OCI-LY7 (cell line): ENCODE measurements around the gene NRF1. TPM values are rescaled to one million over a fixed set of nuclear protein-coding genes. Genes with fewer than 3 reads are reported as not detected.

ENCODE experiments used
- BruUV-seq: library from RNA; stranded (reverse); fragments of 400-500 nt; replicated peaks from 2 replicates; lab custom pipeline; 2021; lab: Mats Ljungman, UMichigan
- CTCF ChIA-PET: fragments of 300-600 bp; sonication (Branson Sonifier 250); formaldehyde crosslinking; loops from one replicate; lab custom pipeline; 2022; ENCODE audit warnings: antibody characterized with exemption; ENCODE audit not compliant: unreplicated experiment; lab: Charles Lee
- POLR2A ChIA-PET: fragments of 300-600 bp; sonication (Branson Sonifier 250); formaldehyde crosslinking; loops from one replicate; lab custom pipeline; 2022; ENCODE audit warnings: antibody characterized with exemption; lab: Charles Lee
- DNase-seq: peaks from one replicate; pipeline ENCODE4 v3.0.0-alpha.2; 2015; ENCODE audit warnings: low spot score
- H2AFZ ChIP-seq: fragments of 200-600 bp; sonication (generic), shearing (Covaris generic); 2 replicates; pipeline ENCODE4 v1.6.1; 2014; ENCODE audit warnings: mild to moderate bottlenecking, antibody characterized with exemption, low read length, moderate library complexity
- H3K27ac ChIP-seq: fragments of 200-600 bp; sonication (generic); 2 replicates; pipeline ENCODE4 v1.5.1; 2014; ENCODE audit warnings: mixed run types, low read depth, mild to moderate bottlenecking, moderate library complexity, low read length, inconsistent platforms; ENCODE audit not compliant: poor library complexity, severe bottlenecking
- H3K36me3 ChIP-seq: fragments of 200-600 bp; sonication (generic); 2 replicates; pipeline ENCODE4 v1.6.1; 2014; ENCODE audit warnings: mild to moderate bottlenecking, antibody characterized with exemption, low read length, moderate library complexity, mixed read lengths; ENCODE audit not compliant: insufficient read depth
- H3K4me1 ChIP-seq: fragments of 200-600 bp; sonication (generic); 2 replicates; pipeline ENCODE4 v1.5.1; 2014; ENCODE audit warnings: mild to moderate bottlenecking, low read length; ENCODE audit not compliant: insufficient read depth, poor library complexity, severe bottlenecking
- H3K4me2 ChIP-seq: fragments of 200-600 bp; sonication (generic); 2 replicates; pipeline ENCODE4 v1.6.1; 2014; ENCODE audit warnings: mild to moderate bottlenecking, low read length
- H3K4me3 ChIP-seq: fragments of 200-600 bp; sonication (generic); 2 replicates; pipeline ENCODE4 v1.5.1; 2014; ENCODE audit warnings: mild to moderate bottlenecking, low read depth, low read length; ENCODE audit not compliant: poor library complexity, severe bottlenecking
- H3K79me2 ChIP-seq: fragments of 200-600 bp; sonication (generic); 2 replicates; pipeline ENCODE4 v1.6.1; 2016; ENCODE audit warnings: low read depth, mild to moderate bottlenecking, low read length, moderate library complexity, mixed read lengths; ENCODE audit not compliant: insufficient read depth
- H3K9me2 ChIP-seq: fragments of 200-600 bp; sonication (generic); 2 replicates; pipeline ENCODE4 v1.6.1; 2016; ENCODE audit warnings: mild to moderate bottlenecking, low read length, mixed read lengths; ENCODE audit not compliant: insufficient read depth
- H3K9me3 ChIP-seq: fragments of 200-600 bp; sonication (generic); 2 replicates; pipeline ENCODE4 v1.6.1; 2014; ENCODE audit warnings: mild to moderate bottlenecking, mixed run types, low read length, mixed read lengths
- H4K20me1 ChIP-seq: fragments of 200-600 bp; sonication (generic); 2 replicates; pipeline ENCODE4 v1.6.1; 2014; ENCODE audit warnings: mild to moderate bottlenecking, antibody characterized with exemption, low read length, moderate library complexity, mixed read lengths; ENCODE audit not compliant: insufficient read depth
- CTCF ChIP-seq: fragments of 200-600 bp; sonication (generic); conservative IDR thresholded peaks from 2 replicates; pipeline ENCODE4 v1.5.1; 2014; ENCODE audit warnings: mild to moderate bottlenecking, antibody characterized with exemption, low read length, moderate library complexity, mixed read lengths
- EZH2phosphoT487 ChIP-seq: fragments of 200-600 bp; sonication (generic); IDR thresholded peaks from 2 replicates; pipeline ENCODE4 v1.6.1; 2018; ENCODE audit warnings: low read depth, borderline replicate concordance, mild to moderate bottlenecking, mixed run types, antibody characterized with exemption, low read length, moderate library complexity, mixed read lengths
- intact Hi-C: fragments of 100-400 bp; cut with micrococcal nuclease; formaldehyde crosslinking; loops from one replicate; pipeline ENCODE4 v1.10.0; 2022; ENCODE audit not compliant: unreplicated experiment
- total RNA-seq, 2 experiments: library from RNA; depleted of rRNA in 1 of 2; stranded (reverse); fragments of >200 nt in 1 of 2; shearing (Covaris generic) in 1 of 2; gene quantifications; 2 replicates each; pipeline ENCODE4 v1.2.3, GENCODE V29; 2014 to 2022

Gene NRF1
- total RNA-seq, 2 experiments from 2014 or later: 26.5 to 26.9 TPM

- Histone ChIP-seq H3K27ac (no peak overlapping the region), H3K9me3 (no peaks in the 10 kb centered on the region), H3K36me3 (peaks cover 22% of the 10 kb centered on the region), H2AFZ (no peak overlapping the region), H3K79me2 (peaks cover 23% of the 10 kb centered on the region; the same call in 1 of the 2 replicates), H3K4me2 (no peak overlapping the region), H4K20me1 (peaks cover 12% of the 10 kb centered on the region; the same call in 1 of the 2 replicates), H3K4me3 (no peak overlapping the region), H3K9me2 (no peaks in the 10 kb centered on the region), H3K4me1 (no peaks in the 10 kb centered on the region)
- BruUV-seq: no TSS peak
- CTCF ChIA-PET: no interaction called here
- intact Hi-C loops: loop anchor here (5.0 kb wide), 1 partner anchor 276 kb away; no protein-coding TSS in a partner anchor
- POLR2A ChIA-PET: interaction anchor here (0.5 to 1.2 kb wide), 9 partner anchors 10 to 820 kb away, joined by 3 to 5 read pairs (median 3); no protein-coding TSS in a partner anchor
- TF ChIP-seq CTCF (no peak), EZH2phosphoT487 (no peak)
- no peak for DNase-seq
Measured at GRCh38 chr7:129643550-129644170, 32.1 kb downstream of the NRF1 start.

DNA sequence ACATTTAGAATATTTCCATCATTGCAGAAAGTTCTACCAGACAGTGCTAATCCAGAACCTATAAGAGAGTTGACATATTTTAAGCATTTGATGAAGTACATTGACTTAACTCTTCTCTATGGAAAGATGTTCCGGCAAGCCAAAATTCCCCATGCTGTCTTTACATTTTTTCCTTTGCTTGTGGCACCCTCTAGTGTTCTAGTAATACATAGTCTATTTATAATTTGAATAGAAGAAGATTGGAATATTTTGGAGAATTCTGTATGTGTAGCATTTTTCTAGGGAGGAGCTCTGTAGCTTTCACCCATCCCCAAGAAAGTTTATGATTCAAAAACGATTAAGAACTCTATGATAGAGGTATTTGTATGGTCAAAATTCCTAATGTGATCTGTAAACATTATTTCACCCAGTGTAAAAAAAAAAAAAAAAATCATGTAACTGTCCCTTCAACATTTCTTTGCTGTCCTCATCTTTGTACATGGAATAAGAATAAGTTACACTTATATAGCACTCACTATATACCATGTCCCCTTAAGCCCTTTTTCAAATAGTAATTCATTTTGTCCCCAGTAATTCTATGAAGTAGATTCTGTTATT lies 33.2 kb downstream of the NRF1 start:
- Histone ChIP-seq H3K79me2 (peaks cover 23% of the 10 kb centered on the region; the same call in 1 of the 2 replicates), H3K36me3 (peaks cover 22% of the 10 kb centered on the region), H3K9me3 (no peaks in the 10 kb centered on the region), H3K27ac (no peak overlapping the region), H2AFZ (no peak overlapping the region), H4K20me1 (peaks cover 12% of the 10 kb centered on the region; the same call in 1 of the 2 replicates), H3K4me3 (no peak overlapping the region), H3K4me1 (no peaks in the 10 kb centered on the region), H3K4me2 (no peak overlapping the region), H3K9me2 (no peaks in the 10 kb centered on the region)
- no TSS peak for BruUV-seq
- DNase-seq: peak; percentile 11
- TF ChIP-seq EZH2phosphoT487 (no peak), CTCF (peak; percentile 71)
- intact Hi-C loops: loop anchor here (5.0 kb wide), 1 partner anchor 277 kb away; no protein-coding TSS in a partner anchor
- POLR2A ChIA-PET: interaction anchor here (0.7 to 0.9 kb wide), 2 partner anchors 11 to 1891 kb away, joined by 3 to 4 read pairs; no protein-coding TSS in a partner anchor
- CTCF ChIA-PET: no interaction called here
